Fibroblast of villous mesenchyme (primary cell): ENCODE data around the gene EFS. TPM values are rescaled to one million over a fixed set of nuclear protein-coding genes. Genes with fewer than 3 reads are reported as not detected.

Experiments used
- DNase-seq: peaks from one replicate; pipeline ENCODE4 v3.0.0-alpha.2; 2010; ENCODE audit warnings: low read depth
- H3K4me3 ChIP-seq: 2 replicates; pipeline ENCODE4 v1.5.1; 2011; ENCODE audit warnings: low read depth, mild to moderate bottlenecking, low read length
- total RNA-seq: library from RNA; depleted of rRNA; stranded (reverse); fragments of >200 nt; gene quantifications from 2 replicates; pipeline ENCODE4 v1.2.3, GENCODE V29; 2012
- TF ChIP-seq, protein P1 (sequence below): IDR thresholded peaks from 2 replicates; pipeline ENCODE4 v1.5.1; 2012; ENCODE audit warnings: low read depth, mild to moderate bottlenecking, low read length; ENCODE audit not compliant: insufficient read depth

EFS gene
- total RNA-seq, 1 donor: 7.8 TPM

DNA sequence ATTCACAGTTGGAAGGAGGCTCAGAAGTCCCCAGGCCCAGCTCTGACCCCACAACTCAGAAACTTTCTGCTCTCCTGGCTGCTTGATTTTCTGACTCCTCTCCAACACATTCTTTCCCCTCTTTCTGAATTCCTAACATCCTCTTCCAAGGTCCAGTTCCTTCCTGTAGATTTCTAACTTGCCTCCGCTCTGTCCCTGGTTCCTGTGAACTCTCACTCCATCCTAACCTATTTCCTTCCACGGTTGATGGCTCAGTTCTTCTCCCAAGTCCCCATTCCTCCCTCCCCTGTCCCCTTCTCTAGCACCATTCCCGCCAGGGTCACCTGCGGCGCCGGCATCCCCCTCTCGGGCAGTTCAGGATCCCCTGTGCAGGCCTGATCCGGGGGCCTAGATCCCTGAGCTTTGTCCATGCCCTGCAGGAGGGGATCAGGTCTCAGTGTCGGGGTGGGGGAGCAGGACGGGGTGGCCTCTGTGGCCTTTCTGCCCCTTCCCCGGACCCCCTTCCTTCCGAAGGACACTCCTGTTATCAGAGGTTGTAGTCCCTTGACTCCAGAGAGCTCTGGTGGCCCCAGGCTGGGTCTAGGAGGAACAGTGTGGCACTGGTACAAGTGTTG lies 6.3 kb downstream of the EFS start:
- no peak overlapping the region for H3K4me3 ChIP-seq
- no peak for DNase-seq
- TF ChIP-seq, protein P1, sequence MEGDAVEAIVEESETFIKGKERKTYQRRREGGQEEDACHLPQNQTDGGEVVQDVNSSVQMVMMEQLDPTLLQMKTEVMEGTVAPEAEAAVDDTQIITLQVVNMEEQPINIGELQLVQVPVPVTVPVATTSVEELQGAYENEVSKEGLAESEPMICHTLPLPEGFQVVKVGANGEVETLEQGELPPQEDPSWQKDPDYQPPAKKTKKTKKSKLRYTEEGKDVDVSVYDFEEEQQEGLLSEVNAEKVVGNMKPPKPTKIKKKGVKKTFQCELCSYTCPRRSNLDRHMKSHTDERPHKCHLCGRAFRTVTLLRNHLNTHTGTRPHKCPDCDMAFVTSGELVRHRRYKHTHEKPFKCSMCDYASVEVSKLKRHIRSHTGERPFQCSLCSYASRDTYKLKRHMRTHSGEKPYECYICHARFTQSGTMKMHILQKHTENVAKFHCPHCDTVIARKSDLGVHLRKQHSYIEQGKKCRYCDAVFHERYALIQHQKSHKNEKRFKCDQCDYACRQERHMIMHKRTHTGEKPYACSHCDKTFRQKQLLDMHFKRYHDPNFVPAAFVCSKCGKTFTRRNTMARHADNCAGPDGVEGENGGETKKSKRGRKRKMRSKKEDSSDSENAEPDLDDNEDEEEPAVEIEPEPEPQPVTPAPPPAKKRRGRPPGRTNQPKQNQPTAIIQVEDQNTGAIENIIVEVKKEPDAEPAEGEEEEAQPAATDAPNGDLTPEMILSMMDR: no peak

GRCh38 chr14:23358042-23358441 lies 6.9 kb downstream of the EFS start:
- DNase-seq: no peak
- H3K4me3 ChIP-seq: no peak overlapping the region
- TF ChIP-seq, protein P1: no peak

DNA sequence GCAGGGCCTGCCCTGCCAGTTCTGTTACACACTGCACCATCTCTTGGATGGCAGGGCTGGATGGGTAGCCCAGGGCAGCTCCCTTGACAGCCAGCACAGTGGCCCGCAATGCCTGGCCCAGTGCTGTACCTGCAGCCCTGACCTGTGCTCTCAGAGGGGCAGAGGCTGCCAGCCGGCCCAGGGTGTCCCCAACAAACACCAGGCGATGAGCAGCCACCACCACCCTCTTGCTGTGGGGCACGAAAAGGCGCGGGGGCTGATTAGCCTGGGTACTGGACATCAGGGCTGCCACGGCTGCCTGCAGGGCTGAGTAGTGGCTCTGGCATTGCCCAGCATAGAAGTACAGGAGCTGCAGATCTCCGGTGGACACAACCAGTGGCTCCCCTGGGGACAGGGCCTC lies 7.7 kb downstream of the EFS start:
- TF ChIP-seq, protein P1: no peak
- no peak for DNase-seq
- H3K4me3 ChIP-seq: no peak overlapping the region

GRCh38 chr14:23356662-23357061 lies 8.3 kb downstream of the EFS start:
- TF ChIP-seq, protein P1: no peak
- no peak overlapping the region for H3K4me3 ChIP-seq
- DNase-seq: no peak

DNA sequence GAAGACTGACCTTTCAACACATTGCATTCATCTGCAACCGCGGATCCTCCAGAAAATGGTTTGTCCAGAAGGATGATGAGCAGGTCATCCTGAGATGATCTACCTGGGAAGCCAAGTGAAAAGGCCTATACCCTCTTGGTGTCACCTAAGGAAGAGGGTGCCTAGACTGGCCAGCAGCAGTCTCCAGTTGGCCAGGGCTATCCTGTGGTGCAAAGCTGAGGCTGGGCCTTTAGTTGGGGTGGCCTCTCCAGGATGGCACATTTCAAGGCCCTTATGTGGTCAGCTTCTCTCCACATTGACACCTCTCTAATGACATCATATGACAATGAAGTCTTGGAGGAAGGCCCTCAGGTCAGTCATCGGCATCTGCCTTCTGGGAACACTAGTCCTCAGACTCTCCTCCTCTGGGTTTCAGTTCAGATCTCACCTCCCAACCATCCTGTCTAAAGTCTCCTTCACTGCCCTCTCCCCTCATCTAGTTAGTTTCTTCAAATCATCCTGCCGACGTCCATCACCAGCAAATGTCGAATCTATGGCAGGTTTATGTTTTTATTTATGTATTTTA lies 9.0 kb downstream of the EFS start:
- DNase-seq: no peak
- TF ChIP-seq, protein P1: no peak

DNA sequence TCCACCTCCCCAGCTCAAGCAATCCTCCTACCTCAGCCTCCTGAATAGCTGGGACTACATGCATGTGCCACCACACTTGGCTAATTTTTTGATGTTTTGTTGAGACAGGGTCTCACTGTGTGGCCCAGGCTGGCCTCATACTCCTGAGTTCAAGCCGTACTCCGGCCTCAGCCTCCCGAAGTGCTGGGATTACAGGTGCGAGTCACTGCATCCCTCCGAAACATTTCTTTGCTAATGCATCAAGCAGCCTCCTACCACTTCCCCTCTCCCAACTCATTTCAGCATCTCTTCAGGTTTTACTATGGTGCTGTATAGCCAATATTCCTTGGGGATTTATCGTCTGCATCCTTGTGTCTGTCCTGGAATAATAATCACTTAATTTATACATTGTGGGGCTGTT lies 10.0 kb downstream of the EFS start:
- no peak overlapping the region for H3K4me3 ChIP-seq
- no peak for DNase-seq
- TF ChIP-seq, protein P1: no peak

More for the DNA sequence above, 9.0 kb downstream of the EFS start:
- no peak overlapping the region for H3K4me3 ChIP-seq

GRCh38 chr14:23353433-23353780 lies 11.6 kb downstream of the EFS start:
- no peak for DNase-seq
- no peak overlapping the region for H3K4me3 ChIP-seq
- TF ChIP-seq, protein P1: no peak
